HEK293 (cell line): ENCODE measurements around the gene EED.

ENCODE experiments used
- CTCF ChIA-PET: fragments of 350-600 bp; formaldehyde crosslinking; extraction: SDS; loops from one replicate; lab custom pipeline; 2021; ENCODE audit warnings: antibody characterized with exemption; lab: Yijun Ruan, JAX
- POLR2A ChIA-PET: fragments of 300-600 bp; formaldehyde crosslinking; extraction: SDS; loops from one replicate; lab custom pipeline; 2020; ENCODE audit warnings: antibody characterized with exemption, inconsistent platforms; lab: Yijun Ruan, JAX
- H3K27ac ChIP-seq: fragments of 200-500 bp; sonication (Bioruptor generic); 2 replicates; pipeline ENCODE4 v1.5.1; 2014; ENCODE audit warnings: low read depth, low read length, control low read depth, inconsistent platforms; ENCODE audit errors: extremely low read depth
- H3K36me3 ChIP-seq, 2 experiments: fragments of 200-500 bp in 1 of 2; sonication (Bioruptor generic) in 1 of 2; 1 replicate in 1 of 2; 2 replicates in 1 of 2; pipeline ENCODE4 v1.5.1; 2014 to 2017; ENCODE audit warnings: inconsistent platforms in 2 of 2, low read length in 2 of 2; ENCODE audit not compliant: control insufficient read depth in 2 of 2, insufficient read depth in 1 of 2
- H3K4me1 ChIP-seq: fragments of 200-500 bp; sonication (Bioruptor generic); 2 replicates; pipeline ENCODE4 v1.5.1; 2014; ENCODE audit warnings: mild to moderate bottlenecking, low read length, inconsistent platforms; ENCODE audit not compliant: control insufficient read depth, insufficient read depth
- H3K4me3 ChIP-seq: 2 replicates; pipeline ENCODE4 v1.5.1; 2011; ENCODE audit warnings: low read depth, mild to moderate bottlenecking, control low read depth, low read length, moderate library complexity
- H3K9me3 ChIP-seq: fragments of 200-500 bp; sonication (Bioruptor generic); 2 replicates; pipeline ENCODE4 v1.5.1; 2014; ENCODE audit warnings: low read depth, low read length, inconsistent platforms; ENCODE audit not compliant: control insufficient read depth, insufficient read depth
- YY1 ChIP-seq: fragments of 450-650 bp; formaldehyde crosslinking; IDR thresholded peaks from 2 replicates; pipeline ENCODE4 v1.5.1; 2018; ENCODE audit warnings: missing biosample characterization, missing genetic modification characterization
- ZFP3 ChIP-seq: fragments of 450-650 bp; formaldehyde crosslinking; IDR thresholded peaks from 2 replicates; pipeline ENCODE4 v1.5.1; 2016; ENCODE audit warnings: low read depth, missing biosample characterization, missing genetic modification characterization
- ZIC2 ChIP-seq: fragments of 450-650 bp; formaldehyde crosslinking; IDR thresholded peaks from 2 replicates; pipeline ENCODE4 v1.5.1; 2016; ENCODE audit warnings: missing biosample characterization, missing genetic modification characterization
- ZNF140 ChIP-seq: fragments of 450-650 bp; formaldehyde crosslinking; IDR thresholded peaks from 2 replicates; pipeline ENCODE4 v1.5.1; 2016; ENCODE audit warnings: missing biosample characterization, missing genetic modification characterization
- ZNF223 ChIP-seq: fragments of 450-650 bp; formaldehyde crosslinking; IDR thresholded peaks from 2 replicates; pipeline ENCODE4 v1.5.1; 2016; ENCODE audit warnings: missing biosample characterization, missing genetic modification characterization
- ZNF239 ChIP-seq: fragments of 450-650 bp; formaldehyde crosslinking; IDR thresholded peaks from 2 replicates; pipeline ENCODE4 v1.5.1; 2016; ENCODE audit warnings: missing biosample characterization, missing genetic modification characterization
- ZNF266 ChIP-seq: fragments of 450-650 bp; formaldehyde crosslinking; IDR thresholded peaks from 2 replicates; pipeline ENCODE4 v1.5.1; 2016; ENCODE audit warnings: missing biosample characterization, missing genetic modification characterization, low read depth
- ZNF654 ChIP-seq: fragments of 450-650 bp; formaldehyde crosslinking; IDR thresholded peaks from 2 replicates; pipeline ENCODE4 v1.5.1; 2016; ENCODE audit warnings: low read depth, missing biosample characterization, missing genetic modification characterization
- ZNF768 ChIP-seq: fragments of 450-650 bp; formaldehyde crosslinking; IDR thresholded peaks from 2 replicates; pipeline ENCODE4 v1.5.1; 2018; ENCODE audit warnings: missing biosample characterization, mild to moderate bottlenecking, missing genetic modification characterization
- ZSCAN23 ChIP-seq: fragments of 450-650 bp; formaldehyde crosslinking; IDR thresholded peaks from 2 replicates; pipeline ENCODE4 v1.5.1; 2016; ENCODE audit warnings: missing biosample characterization, missing genetic modification characterization
- TF ChIP-seq, protein P1 (sequence below): fragments of 450-650 bp; formaldehyde crosslinking; IDR thresholded peaks from 2 replicates; pipeline ENCODE4 v1.5.1; 2016; ENCODE audit warnings: missing biosample characterization, missing genetic modification characterization, borderline replicate concordance
- TF ChIP-seq, protein P2 (sequence below): fragments of 450-650 bp; formaldehyde crosslinking; IDR thresholded peaks from 2 replicates; pipeline ENCODE4 v1.5.1; 2016; ENCODE audit warnings: missing biosample characterization, missing genetic modification characterization
- TF ChIP-seq, protein P3 (sequence below): fragments of 450-650 bp; formaldehyde crosslinking; IDR thresholded peaks from 2 replicates; pipeline ENCODE4 v1.5.1; 2016; ENCODE audit warnings: missing biosample characterization, missing genetic modification characterization
- TF ChIP-seq, protein P4 (sequence below): fragments of 450-650 bp; formaldehyde crosslinking; IDR thresholded peaks from 2 replicates; pipeline ENCODE4 v1.5.1; 2016; ENCODE audit warnings: missing biosample characterization, missing genetic modification characterization
- TF ChIP-seq, protein P5 (sequence below): fragments of 450-650 bp; formaldehyde crosslinking; conservative IDR thresholded peaks from 2 replicates; pipeline ENCODE4 v1.5.1; 2016; ENCODE audit warnings: low read depth, missing biosample characterization, missing genetic modification characterization

The EED gene

DNA sequence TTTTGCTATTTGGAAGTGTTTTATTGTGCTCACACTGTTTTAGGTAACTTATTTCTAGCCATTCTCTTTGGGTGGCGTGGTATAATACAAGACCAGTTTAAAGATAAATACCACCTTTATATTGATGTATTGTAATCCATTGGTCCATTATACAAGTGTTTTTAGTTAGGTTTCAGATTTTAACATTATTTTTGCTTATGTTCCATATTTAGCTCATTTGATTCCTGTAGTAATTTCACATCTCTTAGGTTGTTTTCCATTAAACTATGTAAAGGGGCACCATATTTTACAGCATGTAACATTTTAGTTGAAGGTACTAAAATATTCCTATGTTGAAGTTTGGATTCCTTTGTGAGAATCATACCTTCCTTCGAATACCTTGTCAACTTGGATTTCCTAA, 20.1 kb downstream of the EED start (continued):
- TF ChIP-seq, protein P1, sequence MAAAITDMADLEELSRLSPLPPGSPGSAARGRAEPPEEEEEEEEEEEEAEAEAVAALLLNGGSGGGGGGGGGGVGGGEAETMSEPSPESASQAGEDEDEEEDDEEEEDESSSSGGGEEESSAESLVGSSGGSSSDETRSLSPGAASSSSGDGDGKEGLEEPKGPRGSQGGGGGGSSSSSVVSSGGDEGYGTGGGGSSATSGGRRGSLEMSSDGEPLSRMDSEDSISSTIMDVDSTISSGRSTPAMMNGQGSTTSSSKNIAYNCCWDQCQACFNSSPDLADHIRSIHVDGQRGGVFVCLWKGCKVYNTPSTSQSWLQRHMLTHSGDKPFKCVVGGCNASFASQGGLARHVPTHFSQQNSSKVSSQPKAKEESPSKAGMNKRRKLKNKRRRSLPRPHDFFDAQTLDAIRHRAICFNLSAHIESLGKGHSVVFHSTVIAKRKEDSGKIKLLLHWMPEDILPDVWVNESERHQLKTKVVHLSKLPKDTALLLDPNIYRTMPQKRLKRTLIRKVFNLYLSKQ, result no peak
- no peak for TF ChIP-seq ZNF239 (tag by site-specific recombination)

DNA sequence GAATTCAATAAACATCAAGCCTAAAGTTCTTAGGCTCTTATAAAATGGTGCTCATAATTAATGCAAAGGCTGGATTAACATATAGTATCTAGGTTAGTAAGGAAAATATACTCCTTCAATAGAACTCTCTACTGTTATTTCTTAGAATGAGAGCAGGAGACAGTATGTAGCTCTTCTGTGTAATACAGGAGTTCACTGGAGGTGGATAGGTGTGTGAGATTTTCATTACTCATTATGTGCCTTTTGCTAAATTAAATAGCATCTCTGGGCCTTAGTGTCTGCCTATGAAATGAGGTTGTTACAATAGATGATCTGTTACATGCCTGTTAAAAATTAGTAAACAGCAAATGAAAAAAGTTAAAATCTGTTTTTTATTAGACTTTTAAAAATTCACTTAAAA, 20.6 kb downstream of the EED start:
- POLR2A ChIA-PET, result interaction anchor here (2.3 kb wide), 1 partner anchor 20 kb away, joined by 5 read pairs; the partner anchor contains the start of gene EED
- CTCF ChIA-PET, result interaction anchor here (1.1 kb wide), 1 partner anchor 9 kb away, joined by 3 read pairs; no protein-coding TSS in a partner anchor

More for the DNA sequence above, 20.6 kb downstream of the EED start:
- Histone ChIP-seq H3K27ac (no peak overlapping the region), H3K9me3 (no peaks in the 10 kb centered on the region), H3K36me3 (peaks cover 2 to 61% of the 10 kb centered on the region in 2 experiments; a peak in 1 of 3 replicates)
- TF ChIP-seq, protein P2, sequence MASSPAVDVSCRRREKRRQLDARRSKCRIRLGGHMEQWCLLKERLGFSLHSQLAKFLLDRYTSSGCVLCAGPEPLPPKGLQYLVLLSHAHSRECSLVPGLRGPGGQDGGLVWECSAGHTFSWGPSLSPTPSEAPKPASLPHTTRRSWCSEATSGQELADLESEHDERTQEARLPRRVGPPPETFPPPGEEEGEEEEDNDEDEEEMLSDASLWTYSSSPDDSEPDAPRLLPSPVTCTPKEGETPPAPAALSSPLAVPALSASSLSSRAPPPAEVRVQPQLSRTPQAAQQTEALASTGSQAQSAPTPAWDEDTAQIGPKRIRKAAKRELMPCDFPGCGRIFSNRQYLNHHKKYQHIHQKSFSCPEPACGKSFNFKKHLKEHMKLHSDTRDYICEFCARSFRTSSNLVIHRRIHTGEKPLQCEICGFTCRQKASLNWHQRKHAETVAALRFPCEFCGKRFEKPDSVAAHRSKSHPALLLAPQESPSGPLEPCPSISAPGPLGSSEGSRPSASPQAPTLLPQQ (tag by site-specific recombination), result no peak
- TF ChIP-seq ZNF654 (no peak), ZNF140 (tag by site-specific recombination) (no peak), ZNF223 (tag by site-specific recombination) (no peak), ZIC2 (tag by site-specific recombination) (no peak), YY1 (tag by site-specific recombination) (no peak), ZNF266 (tag by site-specific recombination) (no peak), ZFP3 (tag by site-specific recombination) (no peak), ZSCAN23 (tag by site-specific recombination) (no peak), ZNF768 (tag by site-specific recombination) (no peak)
- TF ChIP-seq, protein P3, sequence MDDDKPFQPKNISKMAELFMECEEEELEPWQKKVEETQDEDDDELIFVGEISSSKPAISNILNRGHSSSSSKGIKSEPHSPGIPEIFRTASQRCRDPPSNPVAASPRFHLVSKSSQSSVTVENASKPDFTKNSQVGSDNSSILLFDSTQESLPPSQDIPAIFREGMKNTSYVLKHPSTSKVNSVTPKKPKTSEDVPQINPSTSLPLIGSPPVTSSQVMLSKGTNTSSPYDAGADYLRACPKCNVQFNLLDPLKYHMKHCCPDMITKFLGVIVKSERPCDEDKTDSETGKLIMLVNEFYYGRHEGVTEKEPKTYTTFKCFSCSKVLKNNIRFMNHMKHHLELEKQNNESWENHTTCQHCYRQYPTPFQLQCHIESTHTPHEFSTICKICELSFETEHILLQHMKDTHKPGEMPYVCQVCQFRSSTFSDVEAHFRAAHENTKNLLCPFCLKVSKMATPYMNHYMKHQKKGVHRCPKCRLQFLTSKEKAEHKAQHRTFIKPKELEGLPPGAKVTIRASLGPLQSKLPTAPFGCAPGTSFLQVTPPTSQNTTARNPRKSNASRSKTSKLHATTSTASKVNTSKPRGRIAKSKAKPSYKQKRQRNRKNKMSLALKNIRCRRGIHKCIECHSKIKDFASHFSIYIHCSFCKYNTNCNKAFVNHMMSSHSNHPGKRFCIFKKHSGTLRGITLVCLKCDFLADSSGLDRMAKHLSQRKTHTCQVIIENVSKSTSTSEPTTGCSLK (tag by site-specific recombination), result no peak
- TF ChIP-seq, protein P4, sequence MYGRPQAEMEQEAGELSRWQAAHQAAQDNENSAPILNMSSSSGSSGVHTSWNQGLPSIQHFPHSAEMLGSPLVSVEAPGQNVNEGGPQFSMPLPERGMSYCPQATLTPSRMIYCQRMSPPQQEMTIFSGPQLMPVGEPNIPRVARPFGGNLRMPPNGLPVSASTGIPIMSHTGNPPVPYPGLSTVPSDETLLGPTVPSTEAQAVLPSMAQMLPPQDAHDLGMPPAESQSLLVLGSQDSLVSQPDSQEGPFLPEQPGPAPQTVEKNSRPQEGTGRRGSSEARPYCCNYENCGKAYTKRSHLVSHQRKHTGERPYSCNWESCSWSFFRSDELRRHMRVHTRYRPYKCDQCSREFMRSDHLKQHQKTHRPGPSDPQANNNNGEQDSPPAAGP (tag by site-specific recombination), result no peak
- TF ChIP-seq, protein P5, sequence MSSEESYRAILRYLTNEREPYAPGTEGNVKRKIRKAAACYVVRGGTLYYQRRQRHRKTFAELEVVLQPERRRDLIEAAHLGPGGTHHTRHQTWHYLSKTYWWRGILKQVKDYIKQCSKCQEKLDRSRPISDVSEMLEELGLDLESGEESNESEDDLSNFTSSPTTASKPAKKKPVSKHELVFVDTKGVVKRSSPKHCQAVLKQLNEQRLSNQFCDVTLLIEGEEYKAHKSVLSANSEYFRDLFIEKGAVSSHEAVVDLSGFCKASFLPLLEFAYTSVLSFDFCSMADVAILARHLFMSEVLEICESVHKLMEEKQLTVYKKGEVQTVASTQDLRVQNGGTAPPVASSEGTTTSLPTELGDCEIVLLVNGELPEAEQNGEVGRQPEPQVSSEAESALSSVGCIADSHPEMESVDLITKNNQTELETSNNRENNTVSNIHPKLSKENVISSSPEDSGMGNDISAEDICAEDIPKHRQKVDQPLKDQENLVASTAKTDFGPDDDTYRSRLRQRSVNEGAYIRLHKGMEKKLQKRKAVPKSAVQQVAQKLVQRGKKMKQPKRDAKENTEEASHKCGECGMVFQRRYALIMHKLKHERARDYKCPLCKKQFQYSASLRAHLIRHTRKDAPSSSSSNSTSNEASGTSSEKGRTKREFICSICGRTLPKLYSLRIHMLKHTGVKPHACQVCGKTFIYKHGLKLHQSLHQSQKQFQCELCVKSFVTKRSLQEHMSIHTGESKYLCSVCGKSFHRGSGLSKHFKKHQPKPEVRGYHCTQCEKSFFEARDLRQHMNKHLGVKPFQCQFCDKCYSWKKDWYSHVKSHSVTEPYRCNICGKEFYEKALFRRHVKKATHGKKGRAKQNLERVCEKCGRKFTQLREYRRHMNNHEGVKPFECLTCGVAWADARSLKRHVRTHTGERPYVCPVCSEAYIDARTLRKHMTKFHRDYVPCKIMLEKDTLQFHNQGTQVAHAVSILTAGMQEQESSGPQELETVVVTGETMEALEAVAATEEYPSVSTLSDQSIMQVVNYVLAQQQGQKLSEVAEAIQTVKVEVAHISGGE (tag by site-specific recombination), result no peak
- TF ChIP-seq, all 188 proteins: peak for 0
- Histone ChIP-seq H3K4me3 (no peak overlapping the region), H3K4me1 (no peaks in the 10 kb centered on the region)
